Activated CD4-positive, alpha-beta T cell treated with anti-CD3 and anti-CD28 coated beads, Interleukin-2, amount 10 ng/mL, durations not matched to agents 24 days and 14 days (primary cell): ENCODE measurements around the gene SOCS6. TPM values are rescaled to one million over a fixed set of nuclear protein-coding genes. Genes with fewer than 3 reads are reported as not detected.
"Not testable (repeated sequence)": the region's sequence is repeated elsewhere in the genome, so short reads cannot be mapped to it uniquely, and the experiment has no call there.

Experiments used
- DNase-seq: peaks from one replicate; pipeline ENCODE4 v3.0.0; 2022
- H3K27ac Mint-ChIP-seq: one replicate; pipeline ENCODE4 v1.8.0; 2022; ENCODE audit warnings: mild to moderate bottlenecking, mixed read lengths
- H3K27me3 Mint-ChIP-seq: one replicate; pipeline ENCODE4 v1.8.0; 2022; ENCODE audit warnings: mixed read lengths
- H3K36me3 Mint-ChIP-seq: one replicate; pipeline ENCODE4 v1.8.0; 2022; ENCODE audit warnings: low read depth, mild to moderate bottlenecking, mixed read lengths
- H3K4me1 Mint-ChIP-seq: one replicate; pipeline ENCODE4 v1.8.0; 2021; ENCODE audit warnings: mixed read lengths
- H3K4me3 Mint-ChIP-seq: one replicate; pipeline ENCODE4 v1.8.0; 2022; ENCODE audit warnings: mild to moderate bottlenecking, moderate library complexity, mixed read lengths
- H3K9me3 Mint-ChIP-seq: one replicate; pipeline ENCODE4 v1.8.0; 2021; ENCODE audit warnings: mixed read lengths
- intact Hi-C: fragments of 100-400 bp; cut with micrococcal nuclease; formaldehyde crosslinking; loops from one replicate; pipeline ENCODE4 v1.15.1; 2023
- total RNA-seq: library from RNA; stranded (reverse); gene quantifications from 2 replicates; pipeline ENCODE4 v1.2.3, GENCODE V29; 2022

Gene SOCS6
- total RNA-seq, 1 donor from 2014 or later: 2.8 TPM

GRCh38 chr18:70367344-70367743, 78.5 kb downstream of the SOCS6 start:
- H3K27ac Mint-ChIP-seq, H3K4me3 Mint-ChIP-seq, intact Hi-C loops, DNase-seq, H3K27me3 Mint-ChIP-seq, H3K36me3 Mint-ChIP-seq, H3K9me3 Mint-ChIP-seq, H3K4me1 Mint-ChIP-seq: not testable (repeated sequence)

GRCh38 chr18:70368903-70369302, 80.1 kb downstream of the SOCS6 start:
- intact Hi-C loops: no loop called here
- Mint-ChIP-seq H3K27ac (no peak overlapping the region), H3K36me3 (no peaks in the 10 kb centered on the region), H3K4me3 (no peak overlapping the region), H3K9me3 (no peaks in the 10 kb centered on the region), H3K4me1 (no peaks in the 10 kb centered on the region), H3K27me3 (no peaks in the 10 kb centered on the region)
- no peak for DNase-seq

GRCh38 chr18:70370762-70371733, 82.2 kb downstream of the SOCS6 start:
- H3K4me3 Mint-ChIP-seq: no peak overlapping the region
- no peak overlapping the region for H3K27ac Mint-ChIP-seq
- H3K4me1 Mint-ChIP-seq: no peaks in the 10 kb centered on the region
- no peaks in the 10 kb centered on the region for H3K36me3 Mint-ChIP-seq
- H3K9me3 Mint-ChIP-seq: no peaks in the 10 kb centered on the region
- no peak for DNase-seq
- H3K27me3 Mint-ChIP-seq: no peaks in the 10 kb centered on the region
- intact Hi-C loops: no loop called here

GRCh38 chr18:70371908-70372307, 83.1 kb downstream of the SOCS6 start:
- Mint-ChIP-seq H3K36me3 (no peaks in the 10 kb centered on the region), H3K4me1 (no peaks in the 10 kb centered on the region), H3K27ac (no peak overlapping the region), H3K27me3 (no peaks in the 10 kb centered on the region), H3K9me3 (no peaks in the 10 kb centered on the region), H3K4me3 (no peak overlapping the region)
- intact Hi-C loops: no loop called here
- DNase-seq: no peak

DNA sequence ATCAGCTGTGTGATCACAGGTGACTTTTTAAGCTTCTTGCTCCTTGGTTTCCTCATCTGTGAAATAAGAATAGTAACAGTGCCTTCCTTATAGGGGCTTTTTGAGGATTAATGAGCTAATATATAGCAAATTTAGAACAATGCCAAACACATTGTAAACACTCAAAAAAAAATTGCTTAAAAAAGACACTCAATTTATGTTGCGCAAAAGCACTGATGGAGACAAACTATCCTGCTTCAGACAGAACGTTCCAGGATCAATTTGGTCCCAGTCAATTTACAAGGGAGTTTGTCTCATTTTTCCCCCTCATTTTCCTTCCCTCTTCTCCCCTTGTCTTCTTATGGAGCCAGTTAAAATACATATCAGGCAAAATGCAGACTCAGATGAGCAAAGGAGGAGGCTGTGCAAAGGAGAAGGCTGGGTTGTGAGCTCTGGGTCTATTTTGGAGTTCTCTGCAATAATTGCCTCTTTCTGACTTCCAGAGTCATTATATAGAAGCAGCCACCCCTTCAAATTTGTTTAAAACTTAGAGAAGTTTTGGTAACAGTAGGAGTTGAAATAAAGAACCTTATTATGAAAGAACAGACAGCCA, 83.7 kb downstream of the SOCS6 start:
- no peak overlapping the region for H3K4me3 Mint-ChIP-seq
- no peaks in the 10 kb centered on the region for H3K27me3 Mint-ChIP-seq
- H3K4me1 Mint-ChIP-seq: no peaks in the 10 kb centered on the region
- H3K27ac Mint-ChIP-seq: no peak overlapping the region
- intact Hi-C loops: no loop called here
- no peaks in the 10 kb centered on the region for H3K36me3 Mint-ChIP-seq
- no peaks in the 10 kb centered on the region for H3K9me3 Mint-ChIP-seq
- no peak for DNase-seq

DNA sequence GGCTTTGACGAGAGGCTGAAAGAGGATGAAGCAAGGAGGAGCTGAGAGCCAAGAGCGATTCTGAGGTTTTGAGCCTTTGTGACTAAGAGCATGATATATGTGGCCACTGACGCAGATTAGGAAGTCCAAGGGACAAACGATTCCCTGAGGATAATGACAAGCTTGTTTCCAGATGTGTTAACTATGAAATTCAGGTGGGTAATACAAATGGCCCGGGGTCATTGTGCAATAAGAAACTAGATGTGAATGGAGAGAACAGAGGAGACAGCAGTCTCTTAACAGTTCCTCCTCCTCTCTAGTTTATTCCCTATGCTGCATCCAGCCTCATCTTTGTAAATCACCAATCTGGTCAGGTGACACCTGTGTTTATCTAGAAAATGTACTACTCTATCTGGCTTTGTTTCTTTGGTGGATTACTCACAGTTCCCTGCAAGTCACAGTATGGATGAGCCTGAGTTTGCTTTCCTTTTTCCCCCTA, 84.2 kb downstream of the SOCS6 start:
- intact Hi-C loops: no loop called here
- no peak for DNase-seq
- H3K27ac Mint-ChIP-seq: no peak overlapping the region
- H3K27me3 Mint-ChIP-seq: no peaks in the 10 kb centered on the region
- no peaks in the 10 kb centered on the region for H3K36me3 Mint-ChIP-seq
- H3K9me3 Mint-ChIP-seq: no peaks in the 10 kb centered on the region
- H3K4me3 Mint-ChIP-seq: no peak overlapping the region
- no peaks in the 10 kb centered on the region for H3K4me1 Mint-ChIP-seq

- intact Hi-C loops: no loop called here
- Mint-ChIP-seq H3K27me3 (no peaks in the 10 kb centered on the region), H3K9me3 (no peaks in the 10 kb centered on the region), H3K36me3 (no peaks in the 10 kb centered on the region), H3K4me1 (no peaks in the 10 kb centered on the region), H3K4me3 (no peak overlapping the region), H3K27ac (no peak overlapping the region)
- DNase-seq: no peak
These were observed 85.3 kb downstream of the SOCS6 start for GRCh38 chr18:70374154-70374553.

GRCh38 chr18:70376137-70376913, 87.5 kb downstream of the SOCS6 start:
- no peaks in the 10 kb centered on the region for H3K9me3 Mint-ChIP-seq
- H3K36me3 Mint-ChIP-seq: no peaks in the 10 kb centered on the region
- intact Hi-C loops: no loop called here
- H3K27ac Mint-ChIP-seq: no peak overlapping the region
- no peaks in the 10 kb centered on the region for H3K27me3 Mint-ChIP-seq
- H3K4me3 Mint-ChIP-seq: no peak overlapping the region
- no peaks in the 10 kb centered on the region for H3K4me1 Mint-ChIP-seq
- DNase-seq: no peak

DNA sequence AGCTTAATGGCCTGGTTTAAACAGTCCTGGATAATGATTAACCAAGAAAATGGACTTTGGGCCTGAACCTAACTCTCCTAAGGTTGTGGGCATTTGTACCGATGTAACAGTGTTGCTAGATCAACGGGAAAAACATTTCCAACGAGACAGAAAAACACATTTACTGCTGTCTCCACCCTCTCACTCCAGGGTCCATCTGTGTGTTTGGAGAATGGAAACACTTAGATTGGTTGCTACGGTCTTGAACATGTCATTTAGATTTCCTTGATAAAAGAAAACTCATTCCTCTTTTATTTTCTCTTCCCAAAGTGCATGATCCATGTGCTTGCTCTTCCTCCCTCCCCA, 88.0 kb downstream of the SOCS6 start:
- no peaks in the 10 kb centered on the region for H3K9me3 Mint-ChIP-seq
- DNase-seq: no peak
- no peaks in the 10 kb centered on the region for H3K36me3 Mint-ChIP-seq
- intact Hi-C loops: no loop called here
- H3K4me3 Mint-ChIP-seq: no peak overlapping the region
- no peaks in the 10 kb centered on the region for H3K4me1 Mint-ChIP-seq
- H3K27ac Mint-ChIP-seq: no peak overlapping the region
- H3K27me3 Mint-ChIP-seq: peaks cover 3% of the 10 kb centered on the region

- Mint-ChIP-seq H3K27me3 (peaks cover 3% of the 10 kb centered on the region), H3K9me3 (no peaks in the 10 kb centered on the region), H3K36me3 (no peaks in the 10 kb centered on the region), H3K27ac (no peak overlapping the region), H3K4me1 (no peaks in the 10 kb centered on the region), H3K4me3 (no peak overlapping the region)
- DNase-seq: no peak
- intact Hi-C loops: no loop called here
These were observed 88.5 kb downstream of the SOCS6 start for GRCh38 chr18:70377317-70377799.

GRCh38 chr18:70377857-70378701, 89.2 kb downstream of the SOCS6 start:
- no peaks in the 10 kb centered on the region for H3K4me1 Mint-ChIP-seq
- no peak overlapping the region for H3K27ac Mint-ChIP-seq
- intact Hi-C loops: no loop called here

More at GRCh38 chr18:70377857-70378701, 89.2 kb downstream of the SOCS6 start:
- Mint-ChIP-seq H3K36me3 (no peaks in the 10 kb centered on the region), H3K4me3 (no peak overlapping the region), H3K27me3 (peaks cover 3% of the 10 kb centered on the region), H3K9me3 (no peaks in the 10 kb centered on the region)
- DNase-seq: no peak
